HepG2 (cell line): ENCODE results near the gene DDHD1.

Experiments used
- HNRNPL ChIP-seq: fragments of 200-400 bp; formaldehyde crosslinking; IDR thresholded peaks from 2 replicates; pipeline ENCODE4 v1.6.1; 2017; ENCODE audit warnings: mild to moderate bottlenecking, low read depth, low read length
- MYC ChIP-seq: sonication (generic); formaldehyde crosslinking; IDR thresholded peaks from 2 replicates; pipeline ENCODE4 v1.9.0; 2021; ENCODE audit warnings: missing genetic modification reagents, borderline replicate concordance
- NCOA2 ChIP-seq: sonication (generic); formaldehyde crosslinking; IDR thresholded peaks from 2 replicates; pipeline ENCODE4 v1.8.0; 2022; ENCODE audit warnings: inconsistent platforms
- POLR2A ChIP-seq, 2 experiments: IDR thresholded peaks; 2 replicates each; pipeline ENCODE4 v1.6.1; 2011; ENCODE audit warnings: low read depth in 2 of 2, low read length in 2 of 2, mild to moderate bottlenecking in 1 of 2, moderate library complexity in 1 of 2; ENCODE audit not compliant: insufficient read depth in 1 of 2
- RBM39 ChIP-seq: fragments of 200-400 bp; formaldehyde crosslinking; IDR thresholded peaks from one replicate; pipeline ENCODE4 v1.6.1; 2018; ENCODE audit warnings: antibody characterized with exemption, mild to moderate bottlenecking, low read depth, low read length; ENCODE audit not compliant: poor library complexity, severe bottlenecking
- RXRA ChIP-seq: sonication (generic); formaldehyde crosslinking; IDR thresholded peaks from 2 replicates; pipeline ENCODE4 v1.5.1; 2020; ENCODE audit warnings: missing genetic modification reagents
- TARDBP ChIP-seq: sonication (generic); formaldehyde crosslinking; IDR thresholded peaks from 2 replicates; pipeline ENCODE4 v1.8.0; 2022; ENCODE audit warnings: mild to moderate bottlenecking, missing genetic modification reagents
- TEAD3 ChIP-seq: optimal IDR thresholded peaks from 2 replicates; pipeline ENCODE3; 2016; ENCODE audit warnings: borderline replicate concordance
- ZNF224 ChIP-seq: sonication (generic); formaldehyde crosslinking; IDR thresholded peaks from 2 replicates; pipeline ENCODE4 v1.5.0; 2020; ENCODE audit warnings: mild to moderate bottlenecking, missing genetic modification reagents
- ZNF549 ChIP-seq: sonication (generic); formaldehyde crosslinking; IDR thresholded peaks from 2 replicates; pipeline ENCODE4 v1.5.0; 2020; ENCODE audit warnings: missing genetic modification reagents
- TF ChIP-seq, protein P1 (sequence below): sonication (generic); formaldehyde crosslinking; IDR thresholded peaks from 2 replicates; pipeline ENCODE4 v1.8.1; 2022; ENCODE audit warnings: low read depth, mild to moderate bottlenecking, missing genetic modification reagents
- TF ChIP-seq, protein P2 (sequence below): sonication (generic); formaldehyde crosslinking; IDR thresholded peaks from 2 replicates; pipeline ENCODE4 v1.4.0; 2020; ENCODE audit warnings: mild to moderate bottlenecking, missing genetic modification reagents
- TF ChIP-seq, protein P3 (sequence below): sonication (generic); formaldehyde crosslinking; IDR thresholded peaks from 2 replicates; pipeline ENCODE4 v1.4.0; 2020; ENCODE audit warnings: missing genetic modification reagents, borderline replicate concordance

DNA sequence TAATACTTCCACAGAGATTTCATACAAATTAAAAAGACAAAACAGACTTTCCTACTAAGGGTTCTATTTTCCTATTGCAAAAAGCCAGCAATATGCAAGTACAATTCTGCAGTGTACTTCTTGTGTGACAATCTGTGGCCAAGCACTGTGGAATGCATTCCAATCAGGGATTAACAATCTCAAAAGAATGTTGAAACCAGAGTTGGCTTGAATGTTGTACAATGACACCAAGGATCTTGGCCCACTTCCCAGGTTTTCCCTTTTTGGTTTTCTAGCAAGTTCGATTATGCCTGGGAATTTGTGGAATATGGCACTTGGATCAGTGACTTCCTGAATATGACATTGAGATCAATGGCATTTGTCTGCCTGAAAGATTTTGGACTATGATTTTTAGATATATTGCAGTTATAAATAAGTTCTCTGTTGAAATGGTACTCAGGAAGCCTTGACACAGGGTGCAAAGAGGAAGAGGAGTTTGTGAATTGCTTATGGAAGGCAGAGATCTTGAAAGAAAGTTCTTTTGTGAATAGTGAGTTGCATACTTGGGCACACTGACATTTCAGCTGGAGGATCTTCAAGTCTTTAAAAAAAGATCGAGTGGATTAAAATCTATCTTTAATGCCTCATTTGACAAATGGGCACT, 120.8 kb downstream of the DDHD1 start:
- no peak for TF ChIP-seq MYC (CRISPR knock-in tag)
- TF ChIP-seq ZNF549 (CRISPR knock-in tag) = no peak
- no peak for TF ChIP-seq HNRNPL
- no peak for TF ChIP-seq ZNF224 (CRISPR knock-in tag)
- TF ChIP-seq RXRA (CRISPR knock-in tag) = no peak
- no peak for TF ChIP-seq RBM39
- no peak for TF ChIP-seq POLR2A (IDR thresholded peaks at IDR 0.05; ENCODE audit: insufficient read depth in 1 of 2, low read depth in 2 of 2, low read length in 2 of 2)
- peak; percentile 50 for TF ChIP-seq TEAD3 (CRISPR knock-in tag)
- TF ChIP-seq, protein P1, sequence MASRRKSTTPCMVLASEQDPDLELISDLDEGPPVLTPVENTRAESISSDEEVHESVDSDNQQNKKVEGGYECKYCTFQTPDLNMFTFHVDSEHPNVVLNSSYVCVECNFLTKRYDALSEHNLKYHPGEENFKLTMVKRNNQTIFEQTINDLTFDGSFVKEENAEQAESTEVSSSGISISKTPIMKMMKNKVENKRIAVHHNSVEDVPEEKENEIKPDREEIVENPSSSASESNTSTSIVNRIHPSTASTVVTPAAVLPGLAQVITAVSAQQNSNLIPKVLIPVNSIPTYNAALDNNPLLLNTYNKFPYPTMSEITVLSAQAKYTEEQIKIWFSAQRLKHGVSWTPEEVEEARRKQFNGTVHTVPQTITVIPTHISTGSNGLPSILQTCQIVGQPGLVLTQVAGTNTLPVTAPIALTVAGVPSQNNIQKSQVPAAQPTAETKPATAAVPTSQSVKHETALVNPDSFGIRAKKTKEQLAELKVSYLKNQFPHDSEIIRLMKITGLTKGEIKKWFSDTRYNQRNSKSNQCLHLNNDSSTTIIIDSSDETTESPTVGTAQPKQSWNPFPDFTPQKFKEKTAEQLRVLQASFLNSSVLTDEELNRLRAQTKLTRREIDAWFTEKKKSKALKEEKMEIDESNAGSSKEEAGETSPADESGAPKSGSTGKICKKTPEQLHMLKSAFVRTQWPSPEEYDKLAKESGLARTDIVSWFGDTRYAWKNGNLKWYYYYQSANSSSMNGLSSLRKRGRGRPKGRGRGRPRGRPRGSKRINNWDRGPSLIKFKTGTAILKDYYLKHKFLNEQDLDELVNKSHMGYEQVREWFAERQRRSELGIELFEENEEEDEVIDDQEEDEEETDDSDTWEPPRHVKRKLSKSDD = no peak
- TF ChIP-seq, protein P2, sequence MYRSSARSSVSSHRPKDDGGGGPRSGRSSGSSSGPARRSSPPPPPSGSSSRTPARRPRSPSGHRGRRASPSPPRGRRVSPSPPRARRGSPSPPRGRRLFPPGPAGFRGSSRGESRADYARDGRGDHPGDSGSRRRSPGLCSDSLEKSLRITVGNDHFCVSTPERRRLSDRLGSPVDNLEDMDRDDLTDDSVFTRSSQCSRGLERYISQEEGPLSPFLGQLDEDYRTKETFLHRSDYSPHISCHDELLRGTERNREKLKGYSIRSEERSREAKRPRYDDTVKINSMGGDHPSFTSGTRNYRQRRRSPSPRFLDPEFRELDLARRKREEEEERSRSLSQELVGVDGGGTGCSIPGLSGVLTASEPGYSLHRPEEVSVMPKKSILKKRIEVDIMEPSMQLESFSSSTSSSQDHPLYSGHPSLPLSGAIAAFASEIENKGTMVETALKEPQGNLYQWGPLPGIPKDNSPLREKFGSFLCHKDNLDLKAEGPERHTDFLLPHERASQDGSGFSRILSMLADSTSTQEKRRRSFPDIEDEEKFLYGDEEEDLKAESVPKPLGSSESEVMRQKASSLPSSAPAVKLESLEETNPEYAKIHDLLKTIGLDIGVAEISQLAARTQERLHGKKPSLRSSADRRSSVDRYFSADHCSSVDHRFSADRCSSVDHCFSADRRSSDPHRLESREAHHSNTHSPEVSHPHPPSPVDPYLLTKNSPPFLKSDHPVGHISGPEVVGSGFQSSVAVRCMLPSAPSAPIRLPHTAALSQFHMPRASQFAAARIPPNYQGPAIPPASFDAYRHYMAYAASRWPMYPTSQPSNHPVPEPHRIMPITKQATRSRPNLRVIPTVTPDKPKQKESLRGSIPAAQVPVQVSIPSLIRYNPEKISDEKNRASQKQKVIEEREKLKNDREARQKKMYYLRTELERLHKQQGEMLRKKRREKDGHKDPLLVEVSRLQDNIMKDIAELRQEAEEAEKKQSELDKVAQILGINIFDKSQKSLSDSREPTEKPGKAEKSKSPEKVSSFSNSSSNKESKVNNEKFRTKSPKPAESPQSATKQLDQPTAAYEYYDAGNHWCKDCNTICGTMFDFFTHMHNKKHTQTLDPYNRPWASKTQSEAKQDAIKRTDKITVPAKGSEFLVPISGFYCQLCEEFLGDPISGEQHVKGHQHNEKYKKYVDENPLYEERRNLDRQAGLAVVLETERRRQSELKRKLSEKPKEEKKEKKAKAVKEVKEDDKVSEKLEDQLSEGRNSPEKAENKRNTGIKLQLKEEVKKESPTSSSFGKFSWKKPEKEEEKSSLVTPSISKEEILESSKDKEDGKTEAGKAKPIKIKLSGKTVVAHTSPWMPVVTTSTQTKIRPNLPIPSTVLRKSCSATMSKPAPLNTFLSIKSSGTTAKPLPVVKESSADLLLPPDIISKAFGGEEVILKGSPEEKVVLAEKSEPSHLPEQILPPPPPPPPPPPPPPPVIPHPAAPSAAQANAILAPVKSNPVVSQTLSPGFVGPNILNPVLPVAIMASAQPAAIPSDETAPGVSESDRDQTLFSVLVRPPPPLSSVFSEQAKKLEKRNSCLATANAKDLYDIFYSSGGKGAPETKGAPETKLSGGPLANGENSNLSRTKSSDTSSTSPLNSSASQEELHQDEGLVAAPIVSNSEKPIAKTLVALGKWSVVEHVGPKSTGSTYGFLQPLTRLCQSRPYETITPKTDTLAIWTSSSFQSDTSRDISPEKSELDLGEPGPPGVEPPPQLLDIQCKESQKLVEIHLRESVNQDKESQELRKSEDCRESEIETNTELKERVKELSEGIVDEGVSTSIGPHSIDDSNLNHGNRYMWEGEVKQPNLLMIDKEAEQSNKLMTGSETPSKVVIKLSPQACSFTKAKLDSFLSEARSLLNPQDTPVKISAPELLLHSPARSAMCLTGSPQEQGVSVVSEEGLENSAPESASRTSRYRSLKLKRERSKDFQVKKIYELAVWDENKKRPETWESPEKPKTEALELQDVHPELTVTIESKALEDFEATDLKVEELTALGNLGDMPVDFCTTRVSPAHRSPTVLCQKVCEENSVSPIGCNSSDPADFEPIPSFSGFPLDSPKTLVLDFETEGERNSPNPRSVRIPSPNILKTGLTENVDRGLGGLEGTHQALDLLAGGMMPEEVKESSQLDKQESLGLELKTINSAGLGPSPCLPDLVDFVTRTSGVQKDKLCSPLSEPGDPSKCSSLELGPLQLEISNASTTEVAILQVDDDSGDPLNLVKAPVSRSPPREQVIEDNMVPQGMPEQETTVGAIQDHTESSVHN (CRISPR knock-in tag) = no peak
- TF ChIP-seq NCOA2 (CRISPR knock-in tag) = no peak
- TF ChIP-seq TARDBP (CRISPR knock-in tag) = no peak
- TF ChIP-seq, protein P3, sequence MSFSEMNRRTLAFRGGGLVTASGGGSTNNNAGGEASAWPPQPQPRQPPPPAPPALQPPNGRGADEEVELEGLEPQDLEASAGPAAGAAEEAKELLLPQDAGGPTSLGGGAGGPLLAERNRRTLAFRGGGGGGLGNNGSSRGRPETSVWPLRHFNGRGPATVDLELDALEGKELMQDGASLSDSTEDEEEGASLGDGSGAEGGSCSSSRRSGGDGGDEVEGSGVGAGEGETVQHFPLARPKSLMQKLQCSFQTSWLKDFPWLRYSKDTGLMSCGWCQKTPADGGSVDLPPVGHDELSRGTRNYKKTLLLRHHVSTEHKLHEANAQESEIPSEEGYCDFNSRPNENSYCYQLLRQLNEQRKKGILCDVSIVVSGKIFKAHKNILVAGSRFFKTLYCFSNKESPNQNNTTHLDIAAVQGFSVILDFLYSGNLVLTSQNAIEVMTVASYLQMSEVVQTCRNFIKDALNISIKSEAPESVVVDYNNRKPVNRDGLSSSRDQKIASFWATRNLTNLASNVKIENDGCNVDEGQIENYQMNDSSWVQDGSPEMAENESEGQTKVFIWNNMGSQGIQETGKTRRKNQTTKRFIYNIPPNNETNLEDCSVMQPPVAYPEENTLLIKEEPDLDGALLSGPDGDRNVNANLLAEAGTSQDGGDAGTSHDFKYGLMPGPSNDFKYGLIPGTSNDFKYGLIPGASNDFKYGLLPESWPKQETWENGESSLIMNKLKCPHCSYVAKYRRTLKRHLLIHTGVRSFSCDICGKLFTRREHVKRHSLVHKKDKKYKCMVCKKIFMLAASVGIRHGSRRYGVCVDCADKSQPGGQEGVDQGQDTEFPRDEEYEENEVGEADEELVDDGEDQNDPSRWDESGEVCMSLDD (CRISPR knock-in tag) = no peak
